Activated CD4-positive, alpha-beta T cell treated with anti-CD3 and anti-CD28 coated beads, Interleukin-2, Interleukin-4, amounts not matched to agents 100 ng/mL and 50 ng/mL, durations not matched to agents 16 hours and 8 hours (primary cell): ENCODE data around the gene ATP2C2.
"Not testable (repeated sequence)": the region's sequence is repeated elsewhere in the genome, so short reads cannot be mapped to it uniquely, and the experiment has no call there.

Experiments used
- DNase-seq: peaks from one replicate; pipeline ENCODE4 v3.0.0-alpha.2; 2020; ENCODE audit warnings: low spot score

ATP2C2 gene

DNA sequence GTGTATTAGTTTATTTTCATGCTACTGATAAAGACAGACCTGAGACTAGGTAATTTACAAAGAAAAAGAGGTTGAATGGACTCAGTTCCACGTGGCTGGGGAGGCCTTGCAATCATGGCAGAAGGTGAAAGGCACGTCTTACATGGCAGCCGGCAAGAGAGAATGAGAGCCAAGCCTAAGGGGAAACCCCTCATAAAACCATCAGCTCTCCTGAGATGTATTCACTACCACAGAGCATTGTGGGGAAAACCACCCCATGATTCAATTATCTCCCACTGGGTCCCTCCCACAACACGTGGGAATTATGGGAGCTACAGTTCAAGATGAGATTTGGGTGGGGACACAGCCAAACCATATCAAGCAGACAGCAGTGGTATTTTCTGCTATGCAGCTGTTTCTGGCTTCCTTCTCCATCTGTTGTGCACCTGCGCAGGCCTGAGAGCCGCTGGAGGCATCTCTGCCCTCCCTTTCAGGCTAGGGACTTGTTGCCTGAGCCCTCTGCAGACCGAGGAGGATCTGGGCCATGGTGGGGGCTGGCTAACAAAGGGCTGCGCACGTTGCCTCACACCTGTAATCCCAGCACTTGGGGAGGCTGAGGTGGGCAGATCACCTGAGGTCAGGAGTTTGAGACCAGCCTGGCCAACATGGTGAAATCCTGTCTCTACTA, 82.8 kb downstream of the ATP2C2 start:
- DNase-seq, result not testable (repeated sequence)

GRCh38 chr16:84451781-84452180, 83.4 kb downstream of the ATP2C2 start:
- no peak for DNase-seq

- no peak for DNase-seq
Observed at GRCh38 chr16:84453061-84453752, 84.9 kb downstream of the ATP2C2 start.

GRCh38 chr16:84454611-84455010, 86.3 kb downstream of the ATP2C2 start:
- no peak for DNase-seq

DNA sequence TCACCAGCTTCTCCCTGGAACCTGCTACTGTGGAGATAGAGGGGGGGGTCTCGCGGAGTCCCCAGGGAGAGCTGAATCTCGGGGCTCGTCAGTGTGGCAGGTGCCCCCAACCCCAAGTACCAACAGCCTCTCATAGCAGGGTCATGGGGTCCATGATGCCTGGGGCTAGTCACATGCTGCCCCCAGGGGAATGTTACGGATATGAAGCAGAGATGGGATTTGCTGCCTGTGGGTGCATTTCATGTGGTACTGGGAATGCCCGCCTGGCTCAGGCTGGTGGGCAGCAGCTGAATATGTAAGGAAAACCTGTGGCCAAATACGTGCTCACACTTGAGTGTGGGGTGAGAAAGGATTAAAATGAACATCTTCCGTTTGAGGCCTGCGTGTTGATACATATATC, 86.7 kb downstream of the ATP2C2 start:
- DNase-seq, result no peak

GRCh38 chr16:84458606-84459532, 90.5 kb downstream of the ATP2C2 start:
- DNase-seq, result no peak

DNA sequence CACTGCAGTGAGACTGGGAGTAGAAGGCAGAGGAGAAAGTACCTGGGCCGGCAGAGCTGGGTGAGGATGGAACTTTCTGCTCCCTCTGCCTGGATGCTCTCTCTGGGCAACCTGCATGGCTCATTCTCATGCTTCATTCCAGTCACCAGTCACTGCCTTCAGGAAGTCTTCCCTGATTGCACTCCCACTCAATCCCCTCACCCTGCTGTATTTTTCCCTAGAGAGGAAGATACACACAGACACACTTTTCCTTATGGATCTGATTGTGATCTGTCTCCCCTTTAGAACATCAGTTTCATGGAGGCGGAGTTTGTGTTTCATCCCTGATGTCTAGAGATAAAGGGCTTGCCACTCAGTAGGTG, 91.2 kb downstream of the ATP2C2 start:
- DNase-seq, result no peak

GRCh38 chr16:84459941-84460405, 91.6 kb downstream of the ATP2C2 start:
- DNase-seq, result no peak

DNA sequence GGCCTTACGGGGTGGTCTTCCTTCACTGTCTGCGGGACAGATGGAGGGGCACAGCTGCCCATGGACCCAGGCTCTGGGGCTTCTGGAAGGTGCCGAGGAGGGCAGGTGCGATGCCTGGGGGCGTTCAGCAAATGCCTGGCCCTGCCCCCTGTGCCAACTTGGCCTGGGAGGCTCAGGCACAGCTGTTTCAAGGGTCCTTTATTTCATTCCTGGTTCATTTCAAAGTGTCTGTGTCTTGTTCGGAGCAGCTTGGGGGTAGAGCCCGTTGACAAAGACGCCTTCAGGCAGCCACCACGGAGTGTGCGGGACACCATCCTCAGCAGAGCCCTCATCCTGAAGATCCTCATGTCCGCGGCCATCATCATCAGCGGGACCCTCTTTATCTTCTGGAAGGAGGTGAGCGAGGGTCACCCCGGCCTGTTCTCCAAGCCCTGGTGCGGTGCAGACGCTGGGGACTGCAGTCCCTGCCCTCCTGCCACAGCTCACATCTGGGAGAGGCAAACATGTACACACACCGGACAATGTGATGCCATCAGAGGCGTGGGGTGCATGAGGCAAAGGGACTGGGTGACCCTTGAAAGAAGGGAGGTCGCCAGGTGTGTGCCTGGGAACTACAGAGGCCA, 92.2 kb downstream of the ATP2C2 start:
- DNase-seq, result no peak

DNA sequence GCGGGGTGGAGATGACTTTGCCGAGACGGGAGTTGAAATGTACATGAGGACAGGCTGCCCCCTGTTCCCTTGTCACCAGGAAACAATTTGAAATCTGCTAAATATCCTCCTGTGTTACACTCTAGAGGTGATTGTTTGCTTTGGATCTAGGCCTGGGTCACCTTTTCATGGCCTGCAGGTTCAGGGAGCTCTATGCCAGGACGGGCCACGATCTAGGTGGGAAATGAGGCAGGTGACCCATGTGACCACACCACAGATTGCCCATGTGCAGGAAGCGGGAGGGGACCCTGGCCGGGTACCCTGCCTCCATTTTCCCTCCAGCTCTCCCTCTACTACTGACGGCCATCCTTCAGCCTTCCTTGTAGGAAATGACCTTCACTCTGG, 92.7 kb downstream of the ATP2C2 start:
- DNase-seq, result no peak

DNA sequence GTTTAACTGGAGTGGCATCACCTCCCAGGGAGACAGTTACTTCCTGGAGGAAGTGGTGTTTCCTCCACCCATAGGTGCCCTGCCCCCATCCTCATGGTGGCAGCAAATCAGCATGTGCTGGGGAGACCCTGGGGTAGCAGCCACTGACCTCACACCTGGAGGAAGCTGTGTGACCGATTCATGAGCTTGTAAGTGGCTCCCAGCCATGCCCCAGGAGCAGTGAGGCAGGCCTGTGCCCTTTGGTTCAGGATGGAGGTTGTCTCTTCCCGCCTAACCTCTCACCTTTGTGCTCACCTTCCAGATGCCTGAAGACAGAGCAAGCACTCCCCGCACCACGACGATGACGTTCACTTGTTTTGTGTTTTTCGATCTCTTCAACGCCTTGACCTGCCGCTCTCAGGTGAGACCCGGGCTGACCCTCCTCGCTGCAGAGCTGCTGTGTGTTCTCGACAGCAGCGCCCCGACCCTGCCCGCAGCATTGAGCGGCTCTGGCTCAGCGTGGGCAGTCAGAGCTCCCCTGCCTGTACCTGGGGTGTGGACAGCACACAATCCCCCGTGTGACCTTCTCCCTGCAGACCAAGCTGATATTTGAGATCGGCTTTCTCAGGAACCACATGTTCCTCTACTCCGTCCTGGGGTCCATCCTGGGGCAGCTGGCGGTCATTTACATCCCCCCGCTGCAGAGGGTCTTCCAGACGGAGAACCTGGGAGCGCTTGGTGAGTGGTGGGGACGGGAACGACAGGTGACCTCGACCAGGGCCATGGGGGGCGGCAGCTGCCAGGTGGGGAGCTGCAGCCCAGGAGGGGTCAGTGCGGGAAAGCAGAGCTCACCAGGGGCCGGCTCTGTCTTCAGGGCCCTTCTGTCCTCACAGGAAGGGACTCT, 93.3 kb downstream of the ATP2C2 start:
- DNase-seq, result no peak

- DNase-seq, result no peak
Observed at GRCh38 chr16:84462296-84463210, 94.2 kb downstream of the ATP2C2 start.

- no peak for DNase-seq
Observed at GRCh38 chr16:84463221-84463620, 94.9 kb downstream of the ATP2C2 start.

DNA sequence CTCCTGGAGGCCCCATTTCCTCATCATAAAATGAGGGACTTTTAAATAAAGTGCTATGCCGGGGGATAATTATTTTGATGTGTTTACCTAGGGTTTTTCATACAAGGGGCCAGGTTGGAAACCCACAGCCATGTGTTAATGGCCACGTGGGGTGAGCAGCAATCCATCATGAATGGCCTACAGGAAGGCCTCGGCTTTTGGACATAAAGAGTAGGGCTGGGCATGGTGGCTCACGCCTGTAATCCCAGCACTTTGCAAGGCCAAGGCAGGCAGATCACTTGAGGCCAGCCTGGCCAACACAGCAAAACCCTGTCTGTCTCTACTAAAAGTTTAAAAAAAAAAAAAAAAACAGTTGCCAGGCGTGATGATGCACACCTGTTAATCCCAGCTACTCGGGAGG, 95.8 kb downstream of the ATP2C2 start:
- DNase-seq, result no peak

DNA sequence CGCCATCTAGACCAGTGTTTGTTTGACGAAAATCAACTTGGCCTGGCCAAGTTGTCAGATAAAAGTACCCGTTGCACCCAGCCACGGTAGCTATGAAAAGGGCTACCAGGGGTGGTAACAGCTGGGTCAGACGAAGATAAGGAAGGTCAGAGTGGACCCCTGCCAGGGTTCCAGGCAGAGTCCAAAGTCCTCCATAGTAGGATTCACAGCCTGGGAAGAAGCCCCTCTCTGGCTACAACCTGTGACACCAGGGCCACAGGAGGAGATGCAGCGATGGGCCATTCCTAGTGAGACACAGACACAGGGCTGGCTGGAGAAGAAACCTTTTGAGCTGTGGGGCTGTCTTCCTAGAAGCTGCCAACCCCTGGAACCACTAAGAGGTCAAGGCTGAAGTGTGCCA, 96.8 kb downstream of the ATP2C2 start:
- DNase-seq, result no peak

DNA sequence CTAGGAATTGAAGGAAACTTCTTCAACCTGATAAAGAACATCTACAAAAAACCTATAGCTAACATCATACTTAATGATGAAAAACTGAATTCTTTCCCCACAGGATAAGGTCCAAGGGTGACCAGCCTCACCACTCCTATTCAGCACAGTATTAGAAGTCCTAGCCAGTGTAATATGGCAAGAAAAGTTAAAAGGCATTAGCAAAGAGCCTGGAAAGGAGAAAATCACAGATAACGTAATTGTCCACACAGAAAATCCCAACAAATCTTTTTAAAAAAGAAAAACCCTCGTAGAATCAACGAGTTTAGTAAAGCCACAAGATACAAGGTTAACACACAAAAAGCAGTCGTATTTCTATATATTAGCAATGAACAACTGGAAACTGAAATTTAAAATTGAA, 98.4 kb downstream of the ATP2C2 start:
- no peak for DNase-seq

- no peak for DNase-seq
Observed at GRCh38 chr16:84467256-84467655, 98.9 kb downstream of the ATP2C2 start.

DNA sequence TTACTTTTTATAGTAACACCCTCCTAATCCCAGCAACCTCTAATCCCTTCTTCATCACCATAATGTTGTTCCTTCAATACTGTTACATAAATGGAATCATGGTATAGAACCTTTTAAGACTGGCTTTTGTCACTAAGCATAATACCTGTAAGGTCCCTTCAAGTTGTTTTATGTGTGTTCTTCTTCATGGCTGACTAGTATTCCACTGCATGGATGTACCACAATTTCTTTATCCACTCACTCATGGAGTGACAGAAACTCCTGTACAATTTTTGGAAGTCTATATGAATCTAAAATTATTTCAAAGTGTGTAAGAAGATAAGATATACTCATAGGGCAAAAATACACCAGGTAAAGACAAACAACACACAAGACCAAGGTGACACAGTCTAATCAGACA, 99.4 kb downstream of the ATP2C2 start:
- no peak for DNase-seq

GRCh38 chr16:84471316-84471715, 103.0 kb downstream of the ATP2C2 start:
- DNase-seq, result no peak

GRCh38 chr16:84471966-84472365, 103.6 kb downstream of the ATP2C2 start:
- no peak for DNase-seq
